ENCODE results near the gene SH2D7.

The SH2D7 gene

GRCh38 chr15:78061963-78062427 is 30.4 kb upstream of the SH2D7 start:
- peak in 1 of 5 experiments; percentile 75 for DNase-seq

GRCh38 chr15:78063217-78063616 is 29.1 kb upstream of the SH2D7 start:
- DNase-seq, result no peak

- no peak for DNase-seq
These were observed 28.4 kb upstream of the SH2D7 start for GRCh38 chr15:78063970-78064385.

GRCh38 chr15:78064544-78064943 is 27.8 kb upstream of the SH2D7 start:
- no peak for DNase-seq

GRCh38 chr15:78065284-78065872 is 27.0 kb upstream of the SH2D7 start:
- DNase-seq, result peak in 1 of 5 experiments; percentile 51

GRCh38 chr15:78065973-78066946 is 26.1 kb upstream of the SH2D7 start:
- peak in 1 of 5 experiments; percentile 52 for DNase-seq

GRCh38 chr15:78067328-78068228 is 24.8 kb upstream of the SH2D7 start:
- DNase-seq, result no peak

GRCh38 chr15:78069052-78069414 is 23.3 kb upstream of the SH2D7 start:
- peak in 1 of 5 experiments; percentile 73 for DNase-seq

- DNase-seq, result peak in 1 of 5 experiments; percentile 61
These were observed 22.8 kb upstream of the SH2D7 start for GRCh38 chr15:78069462-78070029.

GRCh38 chr15:78070049-78070700 is 22.2 kb upstream of the SH2D7 start:
- peak in 2 of 5 experiments; percentile 31 to 75 for DNase-seq

GRCh38 chr15:78071383-78071782 is 21.0 kb upstream of the SH2D7 start:
- DNase-seq, result no peak

GRCh38 chr15:78072080-78072892 is 20.1 kb upstream of the SH2D7 start:
- DNase-seq, result no peak

GRCh38 chr15:78073046-78073787 is 19.1 kb upstream of the SH2D7 start:
- no peak for DNase-seq

- no peak for DNase-seq
These were observed 16.7 kb upstream of the SH2D7 start for GRCh38 chr15:78075490-78076230.

GRCh38 chr15:78076231-78077052 is 15.9 kb upstream of the SH2D7 start:
- DNase-seq, result no peak

GRCh38 chr15:78077053-78077870 is 15.1 kb upstream of the SH2D7 start, which contains the start of gene TBC1D2B:
Gene TBC1D2B (minus strand): TSS chr15:78077711. CDS start chr15:78077652, 59 bp downstream.
- peak; percentile 51 to 79 (median 60) for DNase-seq

GRCh38 chr15:78077871-78078210 is 14.5 kb upstream of the SH2D7 start:
- no peak for DNase-seq
